GM19397 (cell line): ENCODE data around the gene PATJ.
"Not testable (repeated sequence)": the region's sequence is repeated elsewhere in the genome, so short reads cannot be mapped to it uniquely, and the experiment has no call there.

Source experiments
- ATAC-seq: cut with Tn5 transposase; IDR thresholded peaks from one replicate; pipeline ENCODE4 v1.9.1; 2021; ENCODE audit warnings: mild to moderate bottlenecking, moderate library complexity; ENCODE audit not compliant: unreplicated experiment

PATJ gene

DNA sequence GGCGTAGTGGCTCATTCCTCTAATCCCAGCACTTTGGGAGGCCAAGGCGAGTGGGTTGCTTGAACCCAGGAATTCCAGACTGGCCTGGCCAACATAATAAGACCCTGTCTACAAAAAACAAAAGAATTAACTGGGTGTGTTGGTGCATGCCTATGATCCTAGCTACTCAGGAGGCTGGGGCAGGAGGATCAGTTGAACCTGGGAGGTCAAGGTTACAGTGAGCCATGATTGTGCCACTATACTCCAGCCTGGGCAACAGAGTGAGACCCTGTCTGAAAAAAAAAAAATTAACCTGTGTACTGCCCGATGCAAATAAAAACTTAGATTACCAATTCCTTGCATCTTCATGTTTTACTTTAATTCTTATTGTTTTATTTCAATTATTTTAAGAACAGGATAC lies 193.2 kb downstream of the PATJ start:
- ATAC-seq, result no peak

DNA sequence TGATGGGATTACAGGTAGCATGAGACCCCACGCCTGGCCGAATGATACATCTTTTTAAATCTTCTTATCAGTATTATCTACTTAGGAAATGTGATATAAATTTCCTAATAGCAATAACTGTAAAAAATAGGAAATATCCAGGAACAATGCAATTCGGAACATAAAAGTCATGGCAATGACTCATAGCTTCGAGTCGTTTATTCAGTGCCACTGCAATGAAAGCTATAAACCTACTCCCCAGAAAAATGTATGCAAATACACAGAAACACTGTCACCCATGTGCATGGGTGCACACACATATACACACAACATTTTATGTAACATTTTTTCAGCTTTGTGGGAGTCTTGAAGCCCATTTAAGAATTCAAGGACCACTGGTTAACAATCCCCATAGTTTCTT lies 194.6 kb downstream of the PATJ start:
- no peak for ATAC-seq

DNA sequence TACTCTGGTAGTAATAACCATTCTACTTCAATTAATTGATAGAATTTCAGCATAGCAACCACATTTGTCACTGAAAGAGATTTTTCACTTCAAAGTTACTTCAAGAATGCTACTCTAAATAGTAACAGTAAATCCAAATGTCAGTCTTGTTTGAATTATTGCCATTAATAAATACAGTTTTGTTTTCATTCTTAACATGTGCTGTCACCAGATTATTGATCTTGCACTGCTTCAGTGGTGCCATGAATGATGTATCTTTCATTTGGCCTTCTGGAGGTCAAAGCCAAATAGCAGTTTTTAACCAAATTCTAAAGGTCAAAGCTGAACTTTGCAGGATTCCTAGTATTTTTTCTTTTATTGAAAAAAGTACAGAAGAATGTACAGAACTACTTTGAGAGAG lies 199.5 kb downstream of the PATJ start:
- no peak for ATAC-seq

DNA sequence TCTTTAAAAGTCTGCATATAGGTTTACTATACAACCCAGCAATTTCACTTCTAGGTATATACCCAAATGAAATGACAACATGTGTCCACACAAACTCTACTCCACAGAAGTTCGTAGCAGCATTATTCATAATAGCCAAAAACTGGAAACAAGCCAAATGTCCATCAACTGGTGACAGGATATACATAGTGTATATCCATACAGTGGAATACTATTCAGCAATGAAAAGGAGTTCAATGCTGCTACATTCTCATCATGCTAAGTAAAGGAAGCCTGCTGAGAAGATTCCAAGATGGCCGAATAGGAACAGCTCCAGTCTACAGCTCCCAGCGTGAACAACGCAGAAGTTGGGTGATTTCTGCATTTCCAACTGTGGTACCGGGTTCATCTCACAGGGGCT lies 200.6 kb downstream of the PATJ start:
- ATAC-seq, result no peak

DNA sequence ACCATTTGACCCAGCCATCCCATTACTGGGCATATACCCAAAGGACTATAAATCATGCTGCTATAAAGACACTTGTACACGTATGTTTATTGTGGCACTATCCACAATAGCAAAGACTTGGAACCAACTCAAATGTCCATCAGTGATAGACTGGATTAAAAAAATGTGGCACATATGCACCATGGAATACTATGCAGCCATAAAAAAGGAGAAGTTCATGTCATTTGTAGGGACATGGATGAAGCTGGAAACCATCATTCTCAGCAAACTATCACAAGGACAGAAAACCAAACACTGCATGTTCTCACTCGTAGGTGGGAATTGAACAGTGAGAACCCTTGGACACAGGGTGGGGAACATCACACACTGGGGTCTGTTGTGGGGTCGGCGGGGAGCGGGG lies 206.4 kb downstream of the PATJ start:
- ATAC-seq, result not testable (repeated sequence)

DNA sequence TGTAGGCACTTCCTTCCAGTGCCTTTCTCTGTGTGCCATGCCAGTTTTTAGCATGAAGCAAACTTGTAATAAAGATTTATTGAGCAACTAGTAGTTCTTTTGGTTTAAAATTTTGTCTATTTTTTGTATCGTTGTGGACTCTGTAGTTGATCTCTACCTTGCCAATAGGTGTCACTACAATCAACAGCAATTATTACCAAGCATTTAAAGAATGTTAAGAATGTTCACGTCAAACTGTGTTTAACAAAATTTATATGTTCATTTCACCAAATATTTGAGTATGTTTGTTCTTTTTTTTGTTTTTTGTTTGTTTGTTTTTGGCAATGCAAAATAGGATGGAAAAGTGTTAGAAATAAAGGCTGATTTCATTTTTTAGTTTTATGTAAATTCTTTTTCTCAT lies 208.1 kb downstream of the PATJ start:
- ATAC-seq, result no peak

DNA sequence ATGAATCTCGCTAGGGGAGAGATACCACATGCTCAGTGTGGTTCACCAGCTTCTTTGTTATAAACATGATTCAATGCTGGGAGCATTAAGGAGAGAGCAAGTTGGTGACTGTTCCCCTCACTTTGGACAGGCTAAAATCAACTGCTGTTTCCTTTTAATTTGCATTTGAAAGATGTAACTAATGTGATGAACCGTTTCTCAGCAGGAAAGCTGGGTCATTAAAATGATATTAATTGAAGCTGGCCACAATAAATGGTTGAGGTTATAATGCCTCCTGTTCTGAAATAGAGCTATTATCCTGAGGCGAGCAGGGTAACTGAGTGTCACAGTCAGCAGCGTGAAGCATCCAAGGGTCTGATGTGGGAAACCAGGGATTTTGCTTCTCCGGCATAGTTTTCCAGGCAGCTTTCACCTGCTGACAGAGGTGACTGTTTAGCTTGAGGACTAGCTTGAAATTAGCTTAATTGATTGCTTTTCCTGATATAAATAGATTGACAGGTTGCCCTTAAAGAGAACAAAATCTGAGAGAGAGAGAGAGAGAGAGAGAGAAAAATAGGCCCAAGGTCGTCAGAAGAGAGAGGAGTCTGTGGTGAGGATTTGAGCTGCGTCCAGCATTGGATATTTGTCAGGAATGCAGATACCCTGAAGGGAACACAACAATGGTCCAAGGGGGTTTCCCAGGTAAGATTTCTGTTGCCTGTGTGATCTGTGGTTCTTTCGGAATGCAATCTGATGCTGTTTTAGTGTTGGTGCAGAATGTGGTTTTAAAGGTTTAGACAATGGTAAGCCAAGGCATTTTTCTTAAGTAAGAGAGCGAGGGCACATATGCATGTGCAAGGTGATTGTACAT lies 209.7 kb downstream of the PATJ start:
- ATAC-seq, result no peak

DNA sequence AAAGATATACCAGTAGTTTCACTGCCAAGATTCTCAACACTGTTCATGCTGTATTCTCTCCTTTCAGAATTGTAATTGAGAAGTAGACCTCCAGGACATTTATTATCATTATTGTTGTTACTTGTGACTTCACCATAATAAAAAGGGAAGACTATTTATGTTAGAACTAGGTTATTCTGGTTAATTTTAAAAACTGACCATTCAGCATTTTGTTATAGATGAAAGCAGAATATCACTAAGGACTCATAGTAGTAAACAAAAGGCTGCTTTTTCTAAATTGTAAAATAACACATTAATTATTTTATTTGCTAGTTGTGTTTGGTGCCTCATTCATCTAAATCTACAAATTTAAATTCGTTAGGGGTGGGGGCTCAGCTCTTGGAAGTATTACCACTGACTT lies 210.4 kb downstream of the PATJ start:
- ATAC-seq, result no peak

DNA sequence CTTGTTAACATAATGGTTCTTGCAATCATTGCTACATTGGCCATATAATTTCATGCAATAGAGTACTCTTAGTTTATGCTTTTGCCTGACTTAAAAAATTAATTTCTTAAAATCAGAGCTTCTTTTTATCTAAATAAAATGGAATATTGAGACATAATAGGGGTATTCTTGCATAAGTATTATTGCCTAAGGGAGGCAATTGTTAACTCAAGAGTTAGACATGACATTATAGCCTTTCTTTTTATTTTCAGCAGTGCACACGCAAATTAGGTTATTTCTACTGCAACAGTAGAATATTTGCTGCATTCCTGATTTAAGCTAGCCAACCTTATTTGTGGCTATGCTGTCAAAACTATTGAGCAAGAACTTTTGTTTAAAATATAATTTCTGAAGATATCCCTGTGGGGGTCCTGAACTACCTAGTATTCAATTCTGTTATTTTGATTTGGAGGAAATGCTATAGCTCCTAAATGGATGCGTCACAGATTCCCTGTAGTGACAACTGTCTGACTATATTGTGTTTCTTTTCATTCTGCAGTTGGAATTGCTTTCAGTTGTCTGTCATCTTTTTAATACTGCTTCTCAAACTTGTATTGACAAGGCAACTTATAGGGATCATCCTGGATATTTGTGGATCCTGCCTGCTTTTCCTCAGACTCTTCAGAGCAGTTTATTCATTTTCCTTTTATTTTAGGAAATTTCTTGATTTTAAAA lies 211.0 kb downstream of the PATJ start:
- ATAC-seq, result no peak

DNA sequence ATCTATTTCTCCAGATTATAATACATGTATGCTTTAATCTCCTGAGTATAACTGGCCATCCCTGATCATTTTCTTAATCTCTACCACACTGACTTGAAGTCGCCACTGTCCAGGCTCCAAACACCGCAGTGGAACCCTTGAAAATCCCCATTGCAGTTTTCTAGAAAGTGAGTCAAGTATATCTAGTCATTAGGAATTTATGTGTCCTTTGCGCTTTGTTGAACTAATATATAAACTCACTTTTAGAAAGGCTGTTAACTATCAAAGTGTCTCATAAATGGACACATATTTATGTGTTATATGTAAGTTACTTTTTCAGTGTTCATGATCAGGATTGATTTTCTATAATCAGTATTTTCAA lies 211.5 kb downstream of the PATJ start:
- ATAC-seq, result no peak

DNA sequence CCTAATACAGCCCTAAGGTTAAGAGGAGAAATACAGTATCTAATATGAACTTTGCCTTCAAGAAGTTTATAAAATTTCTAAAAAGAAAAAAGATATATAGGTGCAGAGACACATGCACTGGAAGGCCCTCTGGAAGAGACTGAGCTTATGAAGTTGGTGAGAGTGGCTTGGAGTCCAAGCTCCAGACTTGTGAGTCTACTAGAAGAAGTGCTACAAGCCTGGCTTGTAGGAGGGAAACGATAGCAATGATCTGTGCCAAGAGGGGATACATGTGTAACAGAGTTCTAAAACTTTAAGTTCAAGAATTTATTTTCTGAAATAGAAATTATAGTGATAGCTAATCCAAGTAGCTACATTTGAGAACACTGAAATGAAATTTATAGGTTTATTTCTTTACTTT lies 213.0 kb downstream of the PATJ start:
- ATAC-seq, result no peak

DNA sequence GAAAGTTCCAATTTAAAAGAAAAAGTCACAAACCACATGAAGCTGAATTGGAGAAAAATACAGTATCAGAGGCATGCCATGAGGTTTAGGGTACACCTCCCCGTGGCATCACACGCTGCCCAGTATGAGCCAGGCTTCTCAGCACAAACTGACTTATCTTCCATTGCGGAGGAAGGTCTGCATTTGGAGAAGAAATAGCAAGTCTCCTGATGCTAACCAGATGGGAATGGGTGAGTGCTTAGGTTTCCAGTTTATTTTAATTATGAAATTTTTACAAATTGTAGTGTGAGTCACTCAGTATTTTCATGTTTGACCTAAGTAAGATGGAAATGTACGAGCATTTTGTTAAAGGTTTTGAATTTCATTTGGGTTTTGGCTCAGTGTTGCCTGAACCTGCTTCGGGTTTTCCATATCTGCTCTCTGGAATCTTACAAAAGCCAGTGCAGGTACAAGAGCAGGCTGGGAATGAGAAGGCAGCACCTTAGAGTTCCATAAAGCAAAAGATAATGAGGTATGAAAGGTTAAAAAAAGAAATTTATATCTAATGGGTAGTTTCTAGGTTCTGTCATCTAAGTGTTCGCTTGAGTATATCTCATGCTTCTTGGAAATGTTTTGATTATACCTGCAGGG lies 213.9 kb downstream of the PATJ start:
- ATAC-seq, result no peak

DNA sequence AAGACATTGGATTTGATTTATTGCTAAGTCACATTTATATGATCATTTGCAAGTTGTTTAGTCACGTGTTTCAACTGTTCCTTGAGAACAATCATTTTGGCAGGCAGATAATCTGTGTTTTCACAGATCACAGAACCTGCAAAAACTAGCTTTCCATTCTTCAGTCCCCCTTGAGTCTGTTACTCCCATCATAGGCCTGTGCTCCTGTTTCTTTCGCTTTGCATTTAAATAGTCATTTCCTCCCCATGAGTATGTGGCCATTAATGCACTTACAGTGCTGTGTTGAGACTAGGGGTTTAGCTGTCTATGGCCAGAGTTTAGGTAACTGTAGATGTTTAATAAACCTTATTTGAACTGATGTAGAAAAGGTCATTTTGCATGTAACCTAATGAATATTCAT lies 214.5 kb downstream of the PATJ start:
- no peak for ATAC-seq

DNA sequence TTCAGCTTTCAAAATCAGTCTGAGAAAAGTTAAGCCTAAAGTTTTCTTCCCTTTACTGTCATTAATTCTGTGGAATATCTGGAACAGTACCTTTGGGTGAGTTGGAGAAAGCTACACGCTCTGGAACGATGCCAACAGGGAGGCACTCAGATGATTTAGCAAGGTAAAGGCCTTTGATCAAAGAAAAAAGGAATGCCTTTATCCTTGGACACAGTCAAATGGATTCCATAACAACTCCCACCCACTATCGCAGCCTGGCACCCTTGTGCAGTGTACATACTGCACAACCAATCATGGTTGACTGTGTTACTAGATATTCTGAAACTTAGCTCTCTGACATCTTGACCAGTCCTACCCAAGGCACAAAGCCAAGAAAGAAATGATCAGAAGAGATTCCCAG lies 218.7 kb downstream of the PATJ start:
- no peak for ATAC-seq

DNA sequence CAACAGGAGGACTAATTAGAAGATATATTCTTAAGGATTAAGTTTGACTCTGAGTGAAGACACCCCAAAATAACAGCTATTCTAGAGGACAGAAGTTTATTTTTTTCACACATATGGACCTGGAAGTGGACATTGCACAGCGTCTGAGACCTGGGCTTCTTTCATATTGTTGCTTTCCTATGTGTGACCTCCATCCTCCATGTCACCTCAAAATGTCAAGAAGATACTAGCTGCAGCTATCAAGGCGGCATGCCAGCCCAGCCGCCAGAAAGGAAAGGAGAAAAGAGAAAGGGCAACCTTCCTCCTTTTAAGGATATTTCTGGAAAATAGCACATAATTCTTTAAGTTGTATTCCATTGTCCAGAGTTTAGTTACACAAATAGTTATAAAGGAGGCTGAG lies 220.4 kb downstream of the PATJ start:
- ATAC-seq, result no peak

DNA sequence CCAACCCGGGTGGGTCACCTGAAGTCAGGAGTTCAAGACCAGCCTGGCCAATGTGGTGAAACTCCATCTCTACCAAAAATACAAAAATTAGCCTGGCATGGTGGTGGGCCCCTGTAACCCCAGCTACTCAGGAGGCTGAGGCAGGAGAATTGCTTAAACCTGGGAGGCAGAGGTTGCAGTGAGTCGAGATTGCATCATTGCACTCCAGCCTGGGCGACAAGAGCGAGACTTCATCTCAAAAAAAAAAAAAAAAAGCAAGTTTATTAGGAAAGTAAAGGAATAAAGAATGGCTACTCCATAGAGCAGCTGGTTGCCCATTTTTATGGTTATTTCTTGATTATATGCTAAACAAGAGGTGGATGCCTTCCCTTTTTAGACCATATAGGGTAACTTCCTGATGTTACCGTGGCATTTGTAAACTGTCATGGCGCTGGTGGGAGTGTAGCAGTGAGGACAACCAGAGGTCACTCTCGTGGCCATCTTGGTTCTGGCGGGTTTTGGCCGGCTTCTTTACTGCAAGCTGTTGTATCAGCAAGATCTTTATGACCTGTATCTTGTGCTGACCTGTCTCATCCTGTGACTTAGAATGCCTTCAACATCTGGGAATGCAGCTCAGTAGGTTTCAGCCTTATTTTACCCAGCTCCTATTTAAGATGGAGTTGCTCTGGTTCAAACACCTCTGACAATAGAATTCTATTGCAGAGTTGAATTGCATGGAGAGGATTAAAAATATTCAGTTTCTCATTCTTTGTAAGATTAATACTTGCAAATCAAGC lies 224.4 kb downstream of the PATJ start:
- not testable (repeated sequence) for ATAC-seq

DNA sequence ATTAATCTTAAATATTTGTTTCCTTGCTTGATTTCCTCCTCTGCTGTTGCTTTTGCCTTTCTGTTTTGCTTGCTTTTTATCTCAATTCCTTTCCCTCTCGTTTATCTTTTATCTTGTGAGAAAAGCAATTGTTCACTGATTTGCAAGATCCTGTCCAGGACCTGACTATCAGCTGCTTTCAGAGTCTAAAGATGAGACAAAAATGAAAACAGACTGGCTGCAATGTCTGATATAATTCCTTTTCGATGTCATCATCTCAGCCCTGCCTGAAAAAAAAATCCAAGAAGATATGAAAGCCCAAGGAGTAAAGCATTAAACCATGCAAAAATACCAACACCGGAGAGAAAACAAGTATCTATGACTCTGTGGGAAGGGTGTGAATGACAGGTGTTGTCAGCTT lies 225.5 kb downstream of the PATJ start:
- ATAC-seq, result no peak

DNA sequence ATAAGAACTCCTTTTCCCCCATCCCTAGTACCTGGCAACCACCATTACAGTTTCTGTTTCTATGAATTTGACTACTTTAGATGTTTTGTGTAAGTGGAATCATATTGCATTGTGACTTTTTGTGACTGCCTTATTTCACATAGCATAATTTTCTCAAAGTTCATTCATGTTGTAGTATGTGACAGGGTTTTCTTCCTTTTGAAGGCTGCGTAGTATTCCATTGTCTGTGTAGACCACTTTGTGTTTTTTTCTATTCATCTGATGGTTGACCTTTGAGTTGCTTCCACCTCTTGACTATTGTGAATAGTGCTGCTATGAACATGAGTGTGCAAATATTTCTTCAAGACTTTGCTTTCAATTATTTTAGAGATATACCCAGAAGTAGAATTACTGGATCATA lies 226.6 kb downstream of the PATJ start:
- ATAC-seq, result no peak

DNA sequence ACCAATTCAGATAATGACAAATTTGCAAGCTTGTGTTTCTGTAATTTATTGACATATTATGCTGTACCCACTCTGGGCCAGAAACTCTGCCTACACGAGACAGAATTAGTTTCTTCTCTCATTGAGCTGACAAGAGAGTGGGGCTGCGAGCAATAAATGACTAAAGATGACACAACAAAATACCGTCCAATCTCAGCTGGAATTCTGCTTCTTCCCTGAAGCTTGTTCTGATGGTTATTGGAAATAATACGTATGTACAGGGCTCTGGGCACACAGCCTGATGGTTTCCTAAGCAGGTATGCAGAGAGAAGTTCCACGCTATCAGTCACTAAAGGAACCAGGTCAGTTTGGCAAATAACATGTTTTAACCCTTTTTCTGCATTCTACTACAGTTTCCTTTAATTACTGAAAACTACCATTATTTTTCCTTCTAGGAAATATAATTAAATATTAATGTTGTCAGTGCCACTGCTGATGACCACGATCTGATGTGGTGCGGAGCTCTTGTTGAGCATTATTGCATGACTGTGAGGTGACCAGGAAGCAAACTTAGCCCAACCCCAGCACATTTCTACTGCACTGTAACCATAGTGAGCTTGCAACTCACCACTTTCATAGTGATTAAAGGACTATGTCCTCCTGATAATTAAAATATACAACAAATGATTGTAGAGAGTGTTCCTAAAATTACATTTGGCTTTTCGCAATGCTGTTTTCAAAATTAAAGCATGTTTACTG lies 231.0 kb downstream of the PATJ start:
- no peak for ATAC-seq

DNA sequence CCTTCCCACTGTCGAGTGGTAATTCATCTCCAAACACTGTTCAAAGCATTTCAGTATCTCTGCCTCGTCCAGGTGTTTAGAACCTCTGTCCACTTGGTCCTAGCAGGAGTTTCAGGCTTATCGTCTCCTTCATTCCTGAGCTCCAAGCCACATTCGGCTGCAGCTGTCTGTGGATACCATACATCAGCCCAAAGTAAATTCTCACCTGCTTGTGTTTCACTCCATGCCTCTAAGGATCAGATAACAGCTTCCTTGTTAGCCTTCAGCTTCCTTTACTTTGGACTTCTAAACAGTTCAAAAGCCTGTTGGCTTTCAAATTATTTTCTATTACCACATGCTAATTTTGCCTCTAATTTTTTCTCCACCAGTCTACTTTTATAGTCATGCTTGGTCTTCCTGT lies 233.4 kb downstream of the PATJ start:
- no peak for ATAC-seq

DNA sequence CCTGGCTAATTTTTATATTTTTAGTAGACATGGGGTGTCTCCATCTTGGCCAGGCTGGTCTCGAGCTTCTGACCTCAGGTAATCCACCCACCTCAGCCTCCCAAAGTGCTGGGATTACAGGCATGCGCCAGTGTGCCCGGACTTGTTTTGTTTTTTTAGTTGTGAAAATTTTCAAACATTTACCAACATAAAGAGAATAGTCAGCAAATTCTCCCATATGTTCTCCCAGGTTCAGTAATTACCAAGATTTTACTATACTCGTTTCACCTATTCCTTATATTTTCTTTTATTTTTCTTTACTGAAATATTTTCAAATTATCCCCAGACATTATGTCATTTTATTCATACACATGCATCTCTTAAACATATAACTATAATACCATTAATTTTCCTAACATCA lies 234.3 kb downstream of the PATJ start:
- ATAC-seq, result no peak
